ENCODE measurements around the gene PALM.
A peak's percentile ranks its signal among the peaks of the same experiment; 100 is the strongest.

The PALM gene

GRCh38 chr19:752652-753517 is 44.1 kb downstream of the PALM start:
- no peak for DNase-seq

GRCh38 chr19:754530-754929 is 45.8 kb downstream of the PALM start:
- DNase-seq, result no peak

GRCh38 chr19:755063-755462 is 46.3 kb downstream of the PALM start:
- no peak for DNase-seq

GRCh38 chr19:756236-756635 is 47.5 kb downstream of the PALM start:
- no peak for DNase-seq

GRCh38 chr19:756821-757688 is 48.3 kb downstream of the PALM start:
- no peak for DNase-seq

- DNase-seq, result no peak
These were observed 49.3 kb downstream of the PALM start for GRCh38 chr19:757811-758668.

- DNase-seq, result no peak
These were observed 54.4 kb downstream of the PALM start for GRCh38 chr19:763181-763580.

GRCh38 chr19:763869-764268 is 55.1 kb downstream of the PALM start:
- no peak for DNase-seq

GRCh38 chr19:764301-764700 is 55.6 kb downstream of the PALM start:
- no peak for DNase-seq

- no peak for DNase-seq
These were observed 56.5 kb downstream of the PALM start for GRCh38 chr19:765179-765738.

- DNase-seq, result no peak
These were observed 59.7 kb downstream of the PALM start for GRCh38 chr19:768424-768823.

GRCh38 chr19:769616-770015 is 60.9 kb downstream of the PALM start:
- DNase-seq, result no peak

- DNase-seq, result peak; percentile 12
These were observed 62.6 kb downstream of the PALM start for GRCh38 chr19:771332-771785.

- no peak for DNase-seq
These were observed 63.3 kb downstream of the PALM start for GRCh38 chr19:772063-772462.

GRCh38 chr19:772730-773436 is 64.1 kb downstream of the PALM start:
- DNase-seq, result no peak

GRCh38 chr19:776549-776948 is 67.8 kb downstream of the PALM start:
- DNase-seq, result no peak

- DNase-seq, result no peak
These were observed 70.3 kb downstream of the PALM start for GRCh38 chr19:778910-779653.

- no peak for DNase-seq
These were observed 72.2 kb downstream of the PALM start for GRCh38 chr19:780935-781334.

- no peak for DNase-seq
These were observed 73.1 kb downstream of the PALM start for GRCh38 chr19:781800-782184.

- no peak for DNase-seq
These were observed 73.6 kb downstream of the PALM start for GRCh38 chr19:782185-782877.

All from NCI-H345 (cell line).